ENCODE results near the gene CGB1.

GRCh38 chr19:49069026-49069425, 32.3 kb upstream of the CGB1 start:
- TF ChIP-seq EZH2 (IDR thresholded peaks at IDR 0.05; ENCODE audit: insufficient read depth, poor library complexity, severe bottlenecking): no peak
- no peak for TF ChIP-seq EZH2phosphoT487 (IDR thresholded peaks at IDR 0.05; ENCODE audit: insufficient read depth, low read depth)
